GM10266 (cell line): Measurements from ENCODE around the gene HEXD.

ENCODE experiments used
- DNase-seq: peaks from one replicate; pipeline ENCODE4 v3.0.0; 2012; ENCODE audit errors: extremely low spot score
- TF ChIP-seq, protein P1 (sequence below): IDR thresholded peaks from 2 replicates; pipeline ENCODE4 v1.5.1; 2012; ENCODE audit warnings: mild to moderate bottlenecking, low read depth; ENCODE audit not compliant: control insufficient read depth, insufficient read depth; ENCODE audit errors: missing control alignments

HEXD gene

GRCh38 chr17:82428546-82428945 lies 10.4 kb downstream of the HEXD start:
- TF ChIP-seq, protein P1, sequence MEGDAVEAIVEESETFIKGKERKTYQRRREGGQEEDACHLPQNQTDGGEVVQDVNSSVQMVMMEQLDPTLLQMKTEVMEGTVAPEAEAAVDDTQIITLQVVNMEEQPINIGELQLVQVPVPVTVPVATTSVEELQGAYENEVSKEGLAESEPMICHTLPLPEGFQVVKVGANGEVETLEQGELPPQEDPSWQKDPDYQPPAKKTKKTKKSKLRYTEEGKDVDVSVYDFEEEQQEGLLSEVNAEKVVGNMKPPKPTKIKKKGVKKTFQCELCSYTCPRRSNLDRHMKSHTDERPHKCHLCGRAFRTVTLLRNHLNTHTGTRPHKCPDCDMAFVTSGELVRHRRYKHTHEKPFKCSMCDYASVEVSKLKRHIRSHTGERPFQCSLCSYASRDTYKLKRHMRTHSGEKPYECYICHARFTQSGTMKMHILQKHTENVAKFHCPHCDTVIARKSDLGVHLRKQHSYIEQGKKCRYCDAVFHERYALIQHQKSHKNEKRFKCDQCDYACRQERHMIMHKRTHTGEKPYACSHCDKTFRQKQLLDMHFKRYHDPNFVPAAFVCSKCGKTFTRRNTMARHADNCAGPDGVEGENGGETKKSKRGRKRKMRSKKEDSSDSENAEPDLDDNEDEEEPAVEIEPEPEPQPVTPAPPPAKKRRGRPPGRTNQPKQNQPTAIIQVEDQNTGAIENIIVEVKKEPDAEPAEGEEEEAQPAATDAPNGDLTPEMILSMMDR, result no peak

GRCh38 chr17:82429824-82430223 lies 11.7 kb downstream of the HEXD start:
- TF ChIP-seq, protein P1, result no peak
- DNase-seq, result no peak

More at GRCh38 chr17:82428546-82428945, 10.4 kb downstream of the HEXD start:
- DNase-seq, result no peak

GRCh38 chr17:82432017-82432416 lies 13.9 kb downstream of the HEXD start:
- no peak for DNase-seq
- TF ChIP-seq, protein P1, result no peak

DNA sequence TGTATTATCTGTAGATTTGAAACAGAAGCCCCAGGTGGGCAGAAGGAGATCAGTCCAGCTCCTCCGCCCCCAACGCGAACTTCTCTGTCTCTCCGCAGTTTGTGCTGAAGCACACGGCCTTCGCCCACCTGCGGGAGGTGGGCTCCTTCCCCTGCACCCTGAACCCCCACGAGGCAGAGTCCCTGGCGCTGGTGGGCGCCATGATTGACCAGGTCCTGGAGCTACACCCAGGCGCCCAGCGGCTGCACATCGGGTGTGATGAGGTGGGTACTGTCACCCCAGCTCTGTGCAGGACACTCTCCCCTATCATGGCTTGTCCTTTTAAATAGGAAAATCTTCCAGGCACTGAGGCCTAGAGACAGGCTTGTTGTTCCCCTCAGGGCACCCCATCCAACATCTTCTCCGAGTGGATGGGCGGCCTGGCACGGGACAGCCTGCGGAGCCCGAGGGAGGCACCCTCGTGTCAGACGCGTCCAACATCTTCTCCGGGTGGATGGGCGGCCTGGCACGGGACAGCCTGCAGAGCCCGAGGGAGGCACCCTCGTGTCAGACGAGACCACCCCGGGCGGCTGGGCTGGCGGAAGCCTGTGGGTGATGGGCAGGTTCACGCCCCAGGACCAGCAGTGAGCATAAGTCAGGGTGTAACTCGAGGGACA lies 15.5 kb downstream of the HEXD start:
- no peak for DNase-seq
- TF ChIP-seq, protein P1, result no peak

DNA sequence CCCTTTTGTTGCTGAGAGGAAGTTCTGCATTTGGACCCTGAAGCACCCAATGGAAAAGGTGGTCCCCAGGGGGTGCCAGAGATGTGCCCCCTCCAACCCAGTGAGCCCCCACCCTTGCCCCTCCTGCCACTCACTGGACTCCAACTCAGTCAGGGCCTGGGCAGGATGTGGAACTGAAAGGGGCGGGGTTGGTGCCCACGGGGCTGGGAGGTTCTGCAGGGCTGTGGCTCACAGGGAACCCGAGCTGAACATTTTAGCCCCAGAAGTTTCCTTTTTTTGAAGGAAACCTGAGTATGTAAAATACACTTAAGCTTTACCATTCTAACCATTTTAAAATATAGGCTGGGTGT lies 16.0 kb downstream of the HEXD start:
- TF ChIP-seq, protein P1, result no peak
- no peak for DNase-seq

DNA sequence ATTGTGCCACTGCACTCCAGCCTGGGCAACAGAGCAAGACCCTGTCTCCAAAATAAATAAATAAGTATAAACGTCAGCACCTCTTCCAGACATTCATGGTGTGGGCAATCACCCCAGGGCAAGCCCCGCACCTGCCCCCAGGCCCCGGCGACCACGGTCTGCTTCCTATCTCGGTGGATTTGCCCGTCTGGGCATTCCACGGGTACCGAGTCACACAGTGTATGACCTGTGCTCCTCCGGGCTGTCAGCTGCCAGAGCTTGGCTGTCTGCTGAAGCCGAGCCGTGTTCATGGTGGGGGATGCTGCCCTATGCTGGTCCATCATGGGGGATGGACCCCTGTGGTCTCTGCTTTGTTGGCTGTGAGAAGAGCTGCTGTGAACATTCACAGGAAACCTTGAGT lies 17.0 kb downstream of the HEXD start:
- DNase-seq, result no peak

More for the DNA sequence above, 17.0 kb downstream of the HEXD start:
- TF ChIP-seq, protein P1, result no peak
